NCI-H460 (cell line): ENCODE measurements around the gene UNK. TPM values are rescaled to one million over a fixed set of nuclear protein-coding genes. Genes with fewer than 3 reads are reported as not detected.
"Not testable (repeated sequence)": the region's sequence is repeated elsewhere in the genome, so short reads cannot be mapped to it uniquely, and the experiment has no call there.

Source experiments
- DNase-seq: peaks from one replicate; pipeline ENCODE4 v3.0.0-alpha.2; 2016; ENCODE audit warnings: low read depth; ENCODE audit errors: extremely low read depth
- total RNA-seq: library from RNA; depleted of rRNA; stranded (reverse); fragments of >200 nt; shearing (Covaris generic); gene quantifications from 2 replicates; pipeline ENCODE4 v1.2.3, GENCODE V29; 2014

UNK gene
- total RNA-seq, 1 experiment from 2014 or later: 33.8 TPM

- DNase-seq: no peak
Observed at GRCh38 chr17:75795820-75796607, 11.4 kb downstream of the UNK start.

DNA sequence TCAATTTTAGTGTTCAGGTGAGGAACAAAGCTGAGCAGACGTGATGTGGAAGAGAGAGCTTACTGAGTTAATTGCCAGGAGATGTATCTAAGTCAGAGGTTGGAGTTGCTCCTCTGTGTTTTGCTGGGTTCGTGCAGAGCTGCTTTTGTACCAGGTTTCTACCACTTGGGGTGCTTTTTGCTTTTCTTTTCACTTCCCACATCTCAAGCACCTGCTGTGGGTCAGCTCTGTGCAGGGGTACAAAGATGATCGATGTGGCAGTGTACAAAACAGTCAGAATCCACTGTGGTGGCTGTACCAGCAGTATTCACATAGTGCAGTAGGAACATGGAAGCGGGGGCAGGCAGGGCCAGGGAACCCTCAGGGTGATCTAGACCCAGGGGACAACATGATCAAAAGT, 14.8 kb downstream of the UNK start:
- no peak for DNase-seq

GRCh38 chr17:75803883-75804282, 19.3 kb downstream of the UNK start:
- no peak for DNase-seq

DNA sequence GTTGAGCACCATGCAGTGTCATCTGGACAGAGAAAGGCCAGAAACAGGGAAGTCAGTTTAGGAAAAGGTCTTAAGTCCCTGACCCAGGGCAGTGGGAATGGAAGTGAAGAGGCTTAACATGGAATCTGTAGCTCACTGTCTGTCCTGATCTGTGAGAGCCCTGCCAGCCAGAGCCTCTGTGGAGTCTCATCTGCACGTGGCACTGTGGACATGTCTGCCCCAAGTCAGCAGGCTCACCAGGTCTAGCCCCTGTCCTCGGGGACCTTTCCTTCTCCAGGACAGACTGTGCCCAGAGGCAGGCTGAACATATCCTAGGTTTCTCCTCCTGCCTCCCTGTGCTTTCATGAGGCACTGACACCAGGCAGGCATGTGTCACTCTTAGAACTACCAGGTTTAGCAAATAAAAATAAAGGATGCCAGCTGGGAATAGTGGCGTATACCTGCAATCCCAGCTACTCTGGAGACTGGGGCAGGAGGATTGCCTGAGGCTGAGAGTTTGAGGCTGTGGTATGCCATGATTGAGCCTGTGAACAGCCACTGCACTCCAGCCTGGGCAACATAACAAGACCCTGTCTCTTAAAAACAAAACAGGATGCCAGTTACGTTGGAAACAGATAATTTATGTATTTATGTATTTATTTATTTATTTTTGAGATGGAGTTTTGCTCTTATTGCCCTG, 22.4 kb downstream of the UNK start:
- DNase-seq: no peak

GRCh38 chr17:75807861-75808260, 23.3 kb downstream of the UNK start:
- no peak for DNase-seq

DNA sequence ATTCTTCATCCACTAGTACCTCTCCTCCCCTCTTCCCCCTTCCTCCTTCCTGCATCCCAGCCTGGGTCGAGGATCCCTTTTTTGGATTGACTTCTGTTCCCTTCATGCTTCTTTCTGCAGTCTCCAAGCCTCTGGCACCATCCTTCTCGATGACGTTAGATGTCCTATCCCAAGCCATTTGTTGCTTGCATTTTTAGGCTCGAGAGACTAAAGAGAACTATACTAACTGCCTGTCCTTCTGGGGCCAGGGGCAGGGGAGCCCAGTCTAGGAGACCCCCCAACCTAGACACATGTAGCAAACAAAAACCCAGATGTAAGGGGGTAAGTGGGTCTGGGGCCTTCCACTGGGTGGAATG, 23.9 kb downstream of the UNK start:
- DNase-seq: no peak

DNA sequence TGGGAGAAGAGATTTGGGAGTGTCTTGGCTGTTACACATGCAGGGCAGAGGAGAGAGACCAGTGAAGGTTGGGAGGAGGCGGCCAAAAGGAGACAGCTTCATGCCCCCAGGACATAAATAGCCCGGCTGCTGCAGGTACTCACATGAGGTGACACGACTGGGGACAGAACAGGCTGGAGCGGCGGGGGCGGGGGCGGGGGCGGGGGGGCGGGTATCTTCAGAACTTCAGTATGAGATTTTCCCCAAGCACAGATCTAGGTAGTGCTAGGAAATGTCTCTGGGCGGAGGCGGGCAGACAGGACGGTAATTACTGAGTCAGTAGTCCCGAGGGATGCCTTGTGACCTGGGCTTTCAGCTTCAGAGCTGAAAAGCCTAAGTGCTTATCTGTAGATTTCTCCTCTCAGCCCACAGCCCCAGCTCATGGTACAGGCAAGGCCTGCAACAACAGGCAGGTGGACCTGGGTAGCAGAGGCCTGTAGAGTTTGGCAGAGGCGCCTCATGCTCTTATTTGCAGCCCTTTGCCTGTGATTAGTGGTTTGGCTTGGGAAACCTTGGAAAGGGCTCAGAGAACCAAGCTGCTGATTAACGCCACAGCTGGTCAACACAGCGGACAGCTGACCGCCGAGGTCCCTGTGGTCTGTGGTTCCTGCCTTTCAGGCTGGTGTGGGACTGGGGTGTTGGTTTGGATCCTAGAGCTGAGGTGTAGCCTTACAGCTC, 24.5 kb downstream of the UNK start:
- DNase-seq: no peak

- DNase-seq: no peak
Observed at GRCh38 chr17:75809631-75810111, 25.1 kb downstream of the UNK start.

DNA sequence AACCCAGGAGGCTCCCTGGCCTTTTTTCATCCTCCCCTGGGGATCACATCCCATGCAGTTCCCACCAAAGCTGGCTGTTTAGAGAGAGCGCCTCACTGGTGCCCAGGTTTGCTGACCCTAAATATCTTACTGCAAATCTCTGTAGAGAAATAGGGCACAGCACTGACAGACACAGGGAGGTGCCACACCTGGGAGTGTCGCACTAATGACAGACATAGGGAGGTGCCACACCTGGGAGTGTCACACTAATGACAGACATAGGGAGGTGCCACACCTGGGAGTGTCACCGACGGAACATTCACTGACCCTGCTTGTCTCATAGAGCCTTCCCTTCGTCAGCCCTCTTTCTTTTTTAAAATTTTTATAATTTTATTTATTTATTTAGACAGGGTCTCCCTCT, 25.6 kb downstream of the UNK start:
- no peak for DNase-seq

DNA sequence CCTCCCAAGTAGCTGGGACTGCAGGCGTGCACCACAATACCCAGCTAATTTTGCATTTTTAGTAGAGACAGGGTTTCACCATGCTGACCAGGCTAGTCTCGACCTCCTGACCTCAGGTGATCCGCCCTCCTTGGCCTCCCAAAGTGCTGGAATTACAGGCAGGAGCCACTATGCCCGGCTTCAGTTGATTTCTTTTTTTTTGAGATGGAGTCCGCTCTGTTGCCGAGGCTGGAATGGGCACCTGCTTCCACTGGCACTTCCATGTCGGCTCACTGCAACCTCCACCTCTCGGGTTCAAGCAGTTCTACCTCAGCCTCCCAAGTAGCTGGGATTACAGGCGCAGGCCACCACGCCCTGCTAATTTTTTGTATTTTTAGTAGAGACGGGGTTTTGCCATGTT, 26.1 kb downstream of the UNK start:
- not testable (repeated sequence) for DNase-seq

DNA sequence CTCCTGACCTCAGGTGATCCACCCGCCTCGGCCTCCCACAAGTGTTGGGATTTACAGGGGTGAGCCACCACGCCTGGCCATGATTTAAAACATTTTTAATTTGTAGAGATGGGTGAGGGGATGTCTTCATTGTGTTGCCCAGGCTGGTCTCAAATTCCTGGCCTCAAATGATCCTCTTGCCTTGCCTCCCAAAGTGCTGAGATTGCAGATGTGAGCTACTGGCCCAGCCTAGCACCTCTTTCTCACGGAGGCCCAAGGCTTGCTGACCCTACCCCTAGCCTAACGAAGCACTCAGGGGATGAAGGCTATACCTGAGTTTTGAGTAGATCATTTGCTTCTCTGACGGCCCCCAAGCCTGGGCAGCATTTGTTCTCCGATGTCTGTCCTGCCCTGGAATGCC, 26.6 kb downstream of the UNK start:
- no peak for DNase-seq

GRCh38 chr17:75812096-75813013, 27.7 kb downstream of the UNK start:
- DNase-seq: no peak

- no peak for DNase-seq
Observed at GRCh38 chr17:75813081-75814020, 28.7 kb downstream of the UNK start.

- DNase-seq: no peak
Observed at GRCh38 chr17:75814021-75814395, 29.4 kb downstream of the UNK start.

GRCh38 chr17:75814900-75815373, 30.3 kb downstream of the UNK start:
- DNase-seq: no peak

DNA sequence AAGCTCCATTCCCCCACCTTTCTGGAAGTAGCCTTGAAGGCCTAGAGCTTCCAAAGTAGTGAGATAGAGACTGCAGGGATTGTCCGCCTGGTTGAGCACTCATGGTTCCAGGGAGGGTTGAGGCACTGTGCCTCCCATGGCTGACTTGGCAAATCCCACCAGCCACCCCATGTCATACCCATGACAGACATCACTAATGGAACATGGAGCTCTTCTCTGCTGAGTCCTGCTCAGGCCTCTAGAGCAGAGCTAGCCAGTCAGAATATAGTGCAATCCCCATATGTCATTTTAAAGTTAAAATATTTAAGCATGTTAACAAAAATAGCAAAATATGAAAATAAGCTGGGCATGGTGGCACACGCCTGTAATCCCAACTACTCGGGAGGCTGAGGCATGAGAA, 30.8 kb downstream of the UNK start:
- no peak for DNase-seq

DNA sequence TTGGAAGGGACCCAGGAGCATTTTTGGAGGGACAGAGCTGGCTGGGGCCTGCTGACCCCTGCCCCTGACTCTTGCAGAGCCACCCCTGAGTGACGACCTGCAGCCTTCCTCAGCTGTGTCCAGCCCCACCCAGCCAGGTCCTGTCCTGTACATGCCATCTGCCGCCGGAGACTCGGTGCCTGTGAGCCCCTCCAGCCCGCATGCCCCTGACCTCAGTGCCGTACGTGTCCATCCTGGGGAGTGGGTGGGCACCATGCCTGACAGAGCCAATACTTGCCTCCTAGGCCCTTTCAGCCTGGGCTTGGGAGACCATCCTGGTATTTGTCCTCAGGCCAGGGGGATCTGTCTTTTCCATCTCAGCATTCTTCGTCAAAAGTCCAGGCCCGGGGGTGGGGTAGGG, 32.1 kb downstream of the UNK start:
- DNase-seq: no peak

GRCh38 chr17:75817571-75817970, 33.0 kb downstream of the UNK start:
- no peak for DNase-seq

DNA sequence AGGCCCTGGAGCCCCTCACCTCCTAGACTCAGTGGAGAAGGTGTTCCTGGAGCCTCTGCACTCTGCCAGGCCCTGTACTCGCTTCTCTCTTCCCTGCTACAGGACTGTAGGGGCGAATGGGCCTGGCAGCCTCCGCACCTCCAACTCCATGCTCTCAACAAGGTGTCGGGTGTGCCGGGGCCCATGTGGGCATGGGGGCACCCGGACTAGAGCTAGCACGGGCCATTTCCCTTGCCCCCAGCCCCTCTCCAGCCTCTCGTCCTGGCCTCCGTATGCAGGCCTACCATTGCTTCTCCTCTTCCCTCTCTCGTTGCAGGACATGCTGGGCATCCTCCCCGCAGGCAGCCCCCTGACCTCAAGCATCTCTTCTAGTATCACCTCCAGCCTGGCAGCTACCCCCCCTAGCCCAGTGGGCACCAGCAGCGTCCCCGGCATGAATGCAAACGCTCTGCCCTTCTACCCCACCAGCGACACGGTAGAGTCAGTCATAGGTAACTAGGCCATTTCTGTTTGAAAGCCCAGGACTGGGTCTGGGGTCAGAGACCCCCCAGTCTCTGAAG, 33.8 kb downstream of the UNK start:
- no peak for DNase-seq
